IPS-11a (cell line): ENCODE data around the gene BCAS3.

Experiments
- H3K4me3 ChIP-seq: one replicate; pipeline ENCODE4 v1.5.1; 2013; ENCODE audit warnings: low read depth, low read length, control low read depth

BCAS3 gene

DNA sequence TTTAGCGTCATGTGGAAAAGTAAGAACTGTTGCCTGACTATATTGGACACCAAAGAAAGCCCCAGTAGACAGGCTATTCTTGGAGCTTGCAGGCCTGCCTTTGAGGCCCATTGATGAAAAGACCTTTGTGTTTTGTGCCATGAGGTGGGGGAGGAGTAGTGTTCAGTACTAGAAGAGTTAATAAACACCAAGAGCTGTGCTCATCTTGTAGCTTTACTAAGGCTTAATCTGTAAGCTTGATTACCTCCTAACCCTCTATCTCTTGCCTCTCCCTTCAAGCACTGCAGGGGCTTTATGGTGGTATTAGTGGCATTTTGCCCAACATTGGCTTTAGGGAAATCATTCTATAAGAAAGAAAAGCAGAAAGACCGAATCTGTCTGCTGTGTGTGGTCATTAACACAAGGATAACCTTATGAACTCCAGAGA is 501.7 kb downstream of the BCAS3 start:
- no peak overlapping the region for H3K4me3 ChIP-seq

GRCh38 chr17:61183793-61184192 is 506.1 kb downstream of the BCAS3 start:
- H3K4me3 ChIP-seq = no peak overlapping the region

GRCh38 chr17:61185385-61185784 is 507.7 kb downstream of the BCAS3 start:
- H3K4me3 ChIP-seq = no peak overlapping the region

DNA sequence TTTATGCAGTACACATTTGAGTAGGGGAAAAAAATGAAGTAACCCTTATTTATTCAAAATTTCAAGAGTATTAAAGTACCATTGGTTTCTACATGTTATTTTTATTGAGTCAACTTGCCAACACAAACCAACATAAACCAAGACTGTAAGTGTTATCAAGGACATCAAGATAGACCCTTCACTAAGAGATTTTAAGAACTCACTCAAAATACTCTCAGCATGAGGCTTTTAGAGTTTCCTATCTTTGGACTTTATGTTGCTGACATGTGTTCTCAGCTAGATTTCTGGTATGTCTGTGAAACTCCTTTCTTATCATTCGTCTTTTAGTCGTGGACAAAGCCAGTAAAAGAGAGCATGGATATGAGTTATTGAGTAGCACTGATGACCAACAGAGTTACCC is 509.4 kb downstream of the BCAS3 start:
- H3K4me3 ChIP-seq = no peak overlapping the region

GRCh38 chr17:61188081-61188480 is 510.4 kb downstream of the BCAS3 start:
- no peak overlapping the region for H3K4me3 ChIP-seq

GRCh38 chr17:61189968-61190367 is 512.3 kb downstream of the BCAS3 start:
- no peak overlapping the region for H3K4me3 ChIP-seq

DNA sequence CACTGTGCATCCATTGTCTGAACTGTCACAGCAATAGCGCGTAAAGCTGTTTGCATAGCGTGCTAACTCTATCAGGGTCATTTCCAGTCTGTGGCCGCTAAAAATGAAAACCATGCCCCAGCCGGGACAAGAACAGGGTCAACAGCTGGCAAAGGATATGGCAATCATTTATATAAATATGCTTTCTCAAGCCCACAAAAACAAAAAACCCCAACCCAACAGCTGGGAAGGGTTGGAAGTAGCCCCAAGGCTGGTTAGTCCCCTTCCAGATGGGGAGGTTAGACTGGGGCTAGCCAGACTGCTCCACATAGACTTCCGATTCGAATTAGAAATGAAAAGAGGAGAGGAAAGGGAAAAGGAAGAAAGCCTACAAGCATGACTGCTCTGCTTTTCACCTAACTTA is 518.7 kb downstream of the BCAS3 start:
- H3K4me3 ChIP-seq = no peak overlapping the region

- H3K4me3 ChIP-seq = no peak overlapping the region
Measured at GRCh38 chr17:61196799-61197198, 519.1 kb downstream of the BCAS3 start.

- H3K4me3 ChIP-seq = no peak overlapping the region
Measured at GRCh38 chr17:61199431-61200338, 522.0 kb downstream of the BCAS3 start.

DNA sequence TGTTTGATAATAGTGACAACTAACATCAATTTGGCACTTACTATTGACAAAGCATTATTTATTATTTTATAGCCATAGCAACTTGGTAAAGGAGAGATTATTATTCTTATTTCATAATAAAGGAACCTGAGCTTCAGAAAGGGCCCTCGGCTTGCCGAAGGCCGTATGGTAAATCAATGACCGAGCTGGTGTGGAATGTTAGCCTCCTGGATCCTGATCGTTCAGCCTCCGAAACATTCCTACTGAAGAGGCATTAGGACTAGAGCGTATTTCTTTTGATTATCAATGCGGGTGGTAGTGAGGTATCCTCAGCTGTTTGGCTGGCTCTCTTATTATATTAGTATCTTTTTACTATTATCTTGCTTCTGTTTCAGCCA is 522.7 kb downstream of the BCAS3 start:
- no peak overlapping the region for H3K4me3 ChIP-seq

GRCh38 chr17:61201211-61201610 is 523.6 kb downstream of the BCAS3 start:
- no peak overlapping the region for H3K4me3 ChIP-seq

GRCh38 chr17:61202564-61202963 is 524.9 kb downstream of the BCAS3 start:
- H3K4me3 ChIP-seq = no peak overlapping the region

DNA sequence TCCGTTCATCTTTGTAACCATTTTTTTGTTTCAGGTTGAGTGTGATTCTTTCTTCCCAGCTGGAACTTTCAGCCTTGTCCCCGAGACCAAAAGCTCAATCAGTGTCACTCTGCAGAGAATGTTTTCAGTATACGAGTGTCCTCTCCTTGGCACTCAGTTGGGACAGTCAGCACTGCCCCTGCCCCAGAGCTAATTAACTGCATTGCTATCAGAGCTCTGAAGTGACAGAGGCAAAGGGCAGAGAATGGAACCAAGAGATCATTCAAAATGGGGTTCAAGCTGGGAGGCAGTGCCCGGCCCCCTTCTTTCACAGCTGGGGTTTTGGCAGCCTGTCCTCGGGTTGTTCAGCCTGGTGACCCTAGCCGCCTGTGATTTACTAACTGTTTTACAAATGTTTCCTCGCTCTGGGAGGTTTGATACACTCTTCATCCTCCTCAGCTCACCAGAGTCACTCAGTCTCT is 526.0 kb downstream of the BCAS3 start:
- no peak overlapping the region for H3K4me3 ChIP-seq

DNA sequence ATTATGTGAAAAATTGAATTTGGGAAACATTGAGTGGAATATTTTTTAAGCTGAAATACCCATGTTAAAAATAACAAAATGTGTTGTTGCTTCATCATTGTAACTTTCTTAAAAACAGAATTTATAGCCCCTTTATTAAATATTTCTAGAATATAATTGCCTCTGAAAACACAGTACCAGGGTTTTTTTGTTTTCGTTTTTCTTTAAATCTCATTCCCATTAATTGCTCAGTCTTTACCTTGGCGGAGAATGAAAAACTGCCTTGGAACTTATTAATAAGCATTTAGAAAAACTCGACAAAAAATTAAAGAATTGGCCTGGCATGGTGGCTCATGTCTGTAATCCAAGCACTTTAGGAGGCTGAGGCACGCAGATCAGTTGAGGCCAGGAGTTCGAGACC is 526.8 kb downstream of the BCAS3 start:
- H3K4me3 ChIP-seq = no peak overlapping the region

DNA sequence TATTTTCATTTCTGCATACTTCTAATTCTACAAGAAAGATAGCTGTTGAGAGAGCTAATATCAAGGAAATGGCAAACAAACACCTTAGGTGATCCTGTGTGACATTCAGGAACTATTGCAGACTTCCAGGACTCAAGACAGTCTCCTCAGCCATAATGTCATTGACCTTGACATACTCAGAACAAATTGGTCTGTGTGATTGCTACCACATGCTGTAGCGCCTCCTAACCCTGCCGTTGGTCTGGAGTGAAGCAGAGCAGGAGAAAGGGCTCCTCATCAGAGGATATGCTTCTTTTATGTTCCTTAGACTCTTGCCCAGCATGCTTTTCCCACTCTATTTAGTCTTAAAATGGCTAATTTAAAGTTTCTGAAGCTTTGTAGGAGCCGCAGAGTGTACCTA is 527.8 kb downstream of the BCAS3 start:
- H3K4me3 ChIP-seq = no peak overlapping the region

- H3K4me3 ChIP-seq = no peak overlapping the region
Measured at GRCh38 chr17:61205931-61206330, 528.3 kb downstream of the BCAS3 start.

DNA sequence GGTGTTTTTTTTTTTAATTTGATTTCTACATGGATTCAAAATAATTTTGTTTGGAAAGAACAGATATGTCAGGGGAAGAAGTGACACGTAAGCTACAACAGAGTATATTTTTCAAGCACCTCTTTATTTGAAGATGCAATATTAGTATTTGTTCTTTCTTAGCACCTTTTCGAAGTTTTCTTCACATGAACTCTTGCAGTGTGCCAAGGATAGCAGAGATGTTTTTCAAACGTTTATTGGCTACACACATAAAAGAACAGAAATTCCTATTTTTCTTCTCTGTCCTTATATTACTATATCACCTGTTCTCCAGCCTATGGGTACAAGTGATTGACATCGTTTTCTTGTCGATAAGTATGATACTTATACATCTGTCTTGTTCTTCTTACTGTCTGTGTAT is 529.3 kb downstream of the BCAS3 start:
- no peak overlapping the region for H3K4me3 ChIP-seq

DNA sequence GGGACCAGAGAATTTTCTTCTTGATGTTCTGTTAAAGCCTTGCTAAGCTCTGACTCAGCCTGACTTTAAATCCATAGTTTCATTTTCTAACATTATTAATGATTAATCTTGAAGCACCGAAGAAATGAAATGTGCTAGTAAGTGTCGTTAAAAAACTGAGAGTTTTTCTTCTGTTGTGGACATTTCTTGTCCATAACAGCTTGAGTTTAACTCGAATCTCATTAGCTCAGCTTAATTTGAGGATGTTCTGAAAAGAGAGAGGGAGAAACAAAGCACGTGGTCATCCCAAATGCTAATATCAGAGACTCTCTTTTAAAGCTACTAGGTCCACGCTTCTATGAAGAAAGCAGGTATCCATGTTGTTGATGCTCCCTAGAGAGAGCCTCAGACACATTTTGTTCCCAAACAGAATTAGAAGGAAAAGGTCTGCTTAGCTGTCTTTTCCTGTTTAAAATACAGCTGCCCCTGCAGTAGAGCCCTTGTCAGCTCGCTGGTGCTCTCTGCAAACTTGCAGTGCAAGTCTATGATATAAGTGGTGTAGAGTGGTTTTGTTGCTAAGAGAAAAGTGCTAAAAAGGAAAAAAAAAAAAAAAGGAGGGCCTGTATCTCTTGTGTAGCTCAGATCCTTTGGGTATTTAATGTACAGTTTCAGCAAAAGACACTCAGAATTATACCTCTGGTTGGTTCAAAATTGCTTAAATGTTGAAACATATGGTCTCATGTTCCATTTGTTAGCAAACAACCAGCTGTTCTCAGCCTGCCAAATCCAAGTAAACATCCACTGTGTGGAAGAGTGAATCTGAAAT is 530.9 kb downstream of the BCAS3 start:
- H3K4me3 ChIP-seq = no peak overlapping the region

DNA sequence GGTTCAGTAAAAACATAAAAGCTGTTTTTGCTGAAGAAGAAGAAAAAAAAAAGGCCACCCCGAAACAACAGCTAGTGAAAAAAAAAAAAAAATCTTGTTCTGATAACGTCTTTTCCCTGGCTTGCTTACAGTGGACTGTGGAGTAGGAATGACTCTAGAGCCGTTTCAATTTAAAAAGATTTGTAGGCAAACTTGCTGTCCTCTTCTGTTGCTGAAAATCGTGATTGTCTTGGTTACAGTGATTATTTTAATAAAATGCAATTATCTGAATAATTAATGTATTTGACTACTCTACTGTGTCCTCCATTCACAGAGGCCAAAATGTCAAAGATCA is 531.4 kb downstream of the BCAS3 start:
- H3K4me3 ChIP-seq = no peak overlapping the region

DNA sequence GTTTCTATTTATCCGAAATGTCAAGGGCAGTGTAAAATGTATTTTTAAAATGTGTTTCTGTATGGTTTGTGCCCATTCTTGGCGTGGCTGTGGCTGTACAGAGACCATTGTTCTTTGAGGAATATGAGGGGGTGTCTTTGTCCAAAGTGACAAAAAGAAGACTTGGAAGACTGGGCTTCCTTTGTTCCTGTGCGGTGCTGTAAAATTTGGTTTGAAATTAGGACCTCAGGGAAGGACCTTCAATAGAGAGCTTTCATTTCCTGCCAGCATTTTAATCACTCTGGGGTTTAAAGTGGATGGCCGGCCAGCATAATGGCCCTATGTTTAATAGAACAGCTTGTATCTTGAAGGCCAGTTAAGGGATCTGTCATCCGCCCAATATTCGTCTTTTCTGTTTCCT is 531.9 kb downstream of the BCAS3 start:
- no peak overlapping the region for H3K4me3 ChIP-seq

- no peak overlapping the region for H3K4me3 ChIP-seq
Measured at GRCh38 chr17:61211236-61211635, 533.6 kb downstream of the BCAS3 start.

DNA sequence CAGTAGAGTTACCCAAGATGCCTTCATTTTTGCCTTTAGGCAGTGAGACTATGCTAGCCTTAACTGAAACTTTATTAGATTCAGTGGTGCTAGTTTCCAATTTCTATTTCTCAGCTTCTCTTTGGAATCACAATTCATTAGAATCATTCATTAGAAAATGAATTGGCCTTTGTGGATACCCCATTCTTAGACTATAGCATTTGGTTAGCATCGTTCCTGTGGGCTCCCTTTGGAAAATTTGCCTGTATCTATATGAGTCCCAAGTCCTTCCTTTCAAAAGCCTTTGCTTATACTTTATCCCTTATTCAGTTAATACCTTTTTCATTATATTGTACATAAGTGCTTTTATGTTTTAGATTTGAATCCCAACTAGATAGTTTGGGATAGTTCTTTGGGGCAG is 535.0 kb downstream of the BCAS3 start:
- no peak overlapping the region for H3K4me3 ChIP-seq
